PC-3 (cell line): ENCODE data around the gene VWA5A.

Source experiments
- CTCF ChIP-seq: fragments of 300-600 bp; sonication (generic); conservative IDR thresholded peaks from 2 replicates; pipeline ENCODE4 v1.5.1; 2017; ENCODE audit warnings: antibody characterized with exemption, low read depth, mild to moderate bottlenecking, low read length
- EZH2 ChIP-seq: fragments of 300-600 bp; sonication (generic); IDR thresholded peaks from one replicate; pipeline ENCODE4 v1.6.1; 2017; ENCODE audit warnings: antibody characterized with exemption, mild to moderate bottlenecking, low read length; ENCODE audit not compliant: unreplicated experiment
- EZH2phosphoT487 ChIP-seq: fragments of 300-600 bp; sonication (generic); IDR thresholded peaks from 2 replicates; pipeline ENCODE4 v1.6.1; 2018; ENCODE audit warnings: mild to moderate bottlenecking, antibody characterized with exemption, low read length, borderline replicate concordance

DNA sequence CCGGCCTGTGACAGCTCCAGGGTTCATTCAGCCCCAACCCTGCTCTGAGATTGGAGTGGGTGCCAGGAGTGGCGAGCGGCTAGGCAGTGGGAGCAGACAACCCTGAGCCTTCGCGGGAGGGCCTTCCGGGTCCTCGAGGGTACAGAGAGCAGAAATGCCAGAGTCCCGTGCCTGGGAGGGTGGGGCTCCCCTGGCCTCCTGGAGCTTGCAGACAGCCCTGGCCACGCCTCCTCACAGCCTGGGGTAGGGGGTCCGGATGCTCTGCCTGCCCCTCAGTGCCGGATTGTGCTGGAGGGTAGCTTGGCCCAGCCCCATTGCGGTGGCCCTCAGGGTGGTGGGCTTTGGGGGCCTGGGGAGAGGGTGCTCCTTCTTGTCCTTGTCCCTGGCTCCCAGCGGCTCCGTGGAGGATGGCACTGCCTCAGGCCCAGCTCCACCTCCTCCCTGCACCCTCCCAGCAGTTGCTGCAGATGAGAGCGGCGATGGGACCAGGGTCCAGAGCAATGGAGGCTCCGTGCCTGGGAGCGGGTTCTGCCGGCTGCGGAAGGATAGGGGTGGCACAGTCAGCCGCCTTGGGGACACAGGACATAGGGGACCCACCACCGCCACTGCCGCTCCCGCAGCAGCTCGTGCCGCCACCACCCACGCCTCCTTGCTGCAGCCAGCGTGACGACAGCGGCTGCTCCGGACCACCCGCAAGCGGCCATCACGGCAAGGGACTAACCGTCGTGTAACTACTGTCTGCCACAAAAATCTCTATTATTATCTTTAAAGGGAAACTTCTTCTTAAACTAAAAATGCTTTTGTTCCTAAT is 39.2 kb upstream of the VWA5A start:
- TF ChIP-seq CTCF (no peak), EZH2 (no peak), EZH2phosphoT487 (no peak; the same call in 1 of the 2 replicates)
